CD14-positive monocyte (primary cell): ENCODE measurements around the gene KLC1. TPM values are rescaled to one million over a fixed set of nuclear protein-coding genes. Genes with fewer than 3 reads are reported as not detected.

Experiments used
- DNase-seq, 3 donors: peaks; one replicate each; pipeline ENCODE4 v3.0.0-alpha.2; 2011 to 2022
- H2AFZ ChIP-seq: 2 replicates; pipeline ENCODE4 v1.6.0; 2012; ENCODE audit warnings: mild to moderate bottlenecking, low read depth, low read length, inconsistent platforms; ENCODE audit not compliant: insufficient read depth, poor library complexity, severe bottlenecking
- H3K27ac ChIP-seq, 2 donors: 1 replicate in 1 of 2; 2 replicates in 1 of 2; pipeline ENCODE4 v1.5.1; 2012 to 2013; ENCODE audit warnings: low read length in 2 of 2, control low read depth in 1 of 2, inconsistent platforms in 1 of 2, low read depth in 1 of 2, mild to moderate bottlenecking in 1 of 2
- H3K27me3 ChIP-seq, 2 donors: one replicate each; pipeline versions ENCODE4 v1.6.0 to v1.6.1; 2011 to 2013; ENCODE audit warnings: low read length in 2 of 2; ENCODE audit not compliant: control insufficient read depth in 2 of 2, insufficient read depth in 2 of 2
- H3K36me3 ChIP-seq, 2 donors: replicated peaks in 1 of 2; 1 replicate in 1 of 2; 2 replicates in 1 of 2; pipeline versions ENCODE4 v1.5.1 to v1.6.1; 2012 to 2013; ENCODE audit warnings: low read length in 2 of 2, control low read depth in 1 of 2, inconsistent platforms in 1 of 2, mild to moderate bottlenecking in 1 of 2; ENCODE audit not compliant: insufficient read depth in 2 of 2, control insufficient read depth in 1 of 2
- H3K4me1 ChIP-seq, 2 donors: 1 replicate in 1 of 2; 2 replicates in 1 of 2; pipeline versions ENCODE4 v1.5.1 to v1.6.1; 2012 to 2013; ENCODE audit warnings: low read length in 2 of 2, control low read depth in 1 of 2, inconsistent platforms in 1 of 2, mild to moderate bottlenecking in 1 of 2, moderate library complexity in 1 of 2; ENCODE audit not compliant: insufficient read depth in 2 of 2, control insufficient read depth in 1 of 2
- H3K4me2 ChIP-seq: replicated peaks from 2 replicates; pipeline ENCODE3; 2012; ENCODE audit warnings: low read length, moderate library complexity, mild to moderate bottlenecking; ENCODE audit not compliant: poor library complexity, severe bottlenecking; ENCODE audit errors: extremely low read depth
- H3K4me3 ChIP-seq, 3 experiments: fragments of 200-600 bp in 1 of 3; sonication (generic) in 1 of 3; replicated peaks in 1 of 3; 1 replicate in 2 of 3; 2 replicates in 1 of 3; pipeline ENCODE4 v1.5.1; 2011 to 2013; ENCODE audit warnings: low read length in 3 of 3, mild to moderate bottlenecking in 3 of 3, control low read depth in 2 of 3, low read depth in 2 of 3, inconsistent platforms in 1 of 3, moderate library complexity in 1 of 3
- H3K79me2 ChIP-seq: 2 replicates; pipeline ENCODE4 v1.6.0; 2012; ENCODE audit warnings: mild to moderate bottlenecking, control low read depth, inconsistent platforms, low read length, moderate library complexity; ENCODE audit not compliant: insufficient read depth
- H3K9ac ChIP-seq: 2 replicates; pipeline ENCODE4 v1.6.0; 2017; ENCODE audit warnings: low read length, mild to moderate bottlenecking; ENCODE audit not compliant: insufficient read depth, poor library complexity, severe bottlenecking
- H3K9me3 ChIP-seq, 2 donors: replicated peaks in 1 of 2; 1 replicate in 1 of 2; 2 replicates in 1 of 2; pipeline versions ENCODE4 v1.5.1 to v1.6.1; 2012 to 2013; ENCODE audit warnings: low read length in 2 of 2, control low read depth in 1 of 2; ENCODE audit not compliant: control insufficient read depth in 1 of 2, insufficient read depth in 1 of 2
- H4K20me1 ChIP-seq: 2 replicates; pipeline ENCODE4 v1.6.0; 2012; ENCODE audit warnings: mild to moderate bottlenecking, low read length, control low read depth, moderate library complexity; ENCODE audit not compliant: insufficient read depth
- H3K27ac Mint-ChIP-seq, 7 donors: one replicate each; pipeline ENCODE4 v1.8.0; 2020; ENCODE audit warnings: mild to moderate bottlenecking in 7 of 7, mixed read lengths in 7 of 7, moderate library complexity in 6 of 7, inconsistent platforms in 2 of 7
- H3K27me3 Mint-ChIP-seq, 3 donors: one replicate each; pipeline ENCODE4 v1.8.0; 2021 to 2022; ENCODE audit warnings: low read depth in 3 of 3, mild to moderate bottlenecking in 3 of 3, mixed read lengths in 3 of 3, moderate library complexity in 3 of 3, inconsistent platforms in 1 of 3
- H3K36me3 Mint-ChIP-seq, 2 donors: one replicate each; pipeline ENCODE4 v1.8.0; 2020; ENCODE audit warnings: mixed read lengths in 2 of 2, inconsistent platforms in 1 of 2, mild to moderate bottlenecking in 1 of 2
- H3K4me1 Mint-ChIP-seq: one replicate; pipeline ENCODE4 v1.8.0; 2020; ENCODE audit warnings: mild to moderate bottlenecking, mixed read lengths
- H3K4me3 Mint-ChIP-seq, 2 donors: one replicate each; pipeline ENCODE4 v1.8.0; 2020; ENCODE audit warnings: mild to moderate bottlenecking in 2 of 2, mixed read lengths in 2 of 2, moderate library complexity in 1 of 2
- H3K9me3 Mint-ChIP-seq, 7 donors: one replicate each; pipeline ENCODE4 v1.8.0; 2020 to 2022; ENCODE audit warnings: mixed read lengths in 7 of 7, mild to moderate bottlenecking in 6 of 7, moderate library complexity in 6 of 7, inconsistent platforms in 2 of 7
- CTCF ChIP-seq: fragments of 200-600 bp; IDR thresholded peaks from one replicate; pipeline ENCODE4 v1.8.0; 2022; ENCODE audit warnings: antibody characterized with exemption, mild to moderate bottlenecking
- WGBS: methylation state at CpG from one replicate; pipeline ENCODE4 v1.1.5; 2013; ENCODE audit warnings: missing lambda C conversion rate; ENCODE audit not compliant: insufficient coverage; 5-methylcytosine and 5-hydroxymethylcytosine counted together
- intact Hi-C, 2 donors: fragments of 100-400 bp; cut with micrococcal nuclease; formaldehyde crosslinking; loops; one replicate each; pipeline versions ENCODE4 v1.15.0 to v1.15.1; 2023
- polyA plus RNA-seq, 3 donors: library from polyadenylated mRNA; depleted of rRNA in 1 of 3; unstranded in 2 of 3; stranded (reverse) in 1 of 3; fragments of 300-500 nt in 2 of 3; fragments of >200 nt in 1 of 3; fragmentation: Illumina TruSeq in 2 of 3; gene quantifications; 1 replicate in 2 of 3; 2 replicates in 1 of 3; pipeline ENCODE4 v1.2.3, GENCODE V29; 2012 to 2021

The KLC1 gene
- polyA plus RNA-seq, 3 donors, result 41.5 to 108 (median 46.6) TPM

GRCh38 chr14:103736546-103737431 lies 107.8 kb downstream of the KLC1 start:
- H3K4me2 ChIP-seq, result no peak overlapping the region
- H3K9me3 ChIP-seq, result no peaks in the 10 kb centered on the region
- peaks cover 3 to 4% (median 4%) of the 10 kb centered on the region in 3 donors for H3K27me3 Mint-ChIP-seq
- H3K4me1 ChIP-seq, result no peaks in the 10 kb centered on the region
- peaks cover 18 to 29% of the 10 kb centered on the region in 2 donors for H3K36me3 Mint-ChIP-seq
- DNase-seq, result no peak
- no peaks in the 10 kb centered on the region for H3K27me3 ChIP-seq
- peaks cover 7% of the 10 kb centered on the region for H3K4me1 Mint-ChIP-seq
- H3K36me3 ChIP-seq, result peaks cover 11 to 21% of the 10 kb centered on the region in 2 donors
- 96% methylated on average over 5 of the region's 10 CpGs for WGBS
- H4K20me1 ChIP-seq, result no peaks in the 10 kb centered on the region
- H2AFZ ChIP-seq, result no peak overlapping the region
- no peaks in the 10 kb centered on the region for H3K79me2 ChIP-seq
- TF ChIP-seq CTCF, result no peak
- H3K9me3 Mint-ChIP-seq, result no peaks in the 10 kb centered on the region
- intact Hi-C loops, result no loop called here
- no peak overlapping the region for H3K4me3 Mint-ChIP-seq
- H3K27ac ChIP-seq, result no peak overlapping the region
- no peak overlapping the region for H3K27ac Mint-ChIP-seq
- no peak overlapping the region for H3K4me3 ChIP-seq
- no peak overlapping the region for H3K9ac ChIP-seq

GRCh38 chr14:103737432-103738045 lies 108.5 kb downstream of the KLC1 start:
- Histone ChIP-seq H2AFZ (no peak overlapping the region), H3K36me3 (peaks cover 9 to 18% of the 10 kb centered on the region in 2 donors), H3K4me1 (no peaks in the 10 kb centered on the region), H3K79me2 (no peaks in the 10 kb centered on the region), H3K27ac (no peak overlapping the region), H3K27me3 (no peaks in the 10 kb centered on the region), H3K9me3 (no peaks in the 10 kb centered on the region), H3K4me2 (no peak overlapping the region), H3K9ac (no peak overlapping the region), H3K4me3 (no peak overlapping the region), H4K20me1 (no peaks in the 10 kb centered on the region)
- no peak overlapping the region for H3K27ac Mint-ChIP-seq
- peaks cover 7% of the 10 kb centered on the region for H3K4me1 Mint-ChIP-seq
- no peak for TF ChIP-seq CTCF
- H3K4me3 Mint-ChIP-seq, result no peak overlapping the region
- peaks cover 18 to 23% of the 10 kb centered on the region in 2 donors for H3K36me3 Mint-ChIP-seq
- H3K9me3 Mint-ChIP-seq, result no peaks in the 10 kb centered on the region
- DNase-seq, result no peak
- WGBS, result 96% methylated on average over 13 of the region's 16 CpGs
- H3K27me3 Mint-ChIP-seq, result peaks cover 3 to 4% (median 4%) of the 10 kb centered on the region in 3 donors
- intact Hi-C loops, result no loop called here
